ENCODE results near the gene EDAR.

The EDAR gene

GRCh38 chr2:108968619-108969018, 20.4 kb downstream of the EDAR start:
- no CpG with 5 or more reads among the region's 4 CpGs for WGBS (ENCODE audit: insufficient coverage, insufficient read length)
- H3K4me3 ChIP-seq (ENCODE audit: low read length) = no peak overlapping the region
- H3K27ac ChIP-seq (ENCODE audit: low read length) = no peak overlapping the region
- H3K9me3 ChIP-seq (ENCODE audit: control insufficient read depth, insufficient read depth, low read length) = no peaks in the 10 kb centered on the region
- no peak for DNase-seq (ENCODE audit: low read depth, low spot score)
- no peaks in the 10 kb centered on the region for H3K36me3 ChIP-seq (ENCODE audit: control insufficient read depth, insufficient read depth, low read length)
- no peaks in the 10 kb centered on the region; the same call in 1 of the 2 replicates for H3K4me1 ChIP-seq (ENCODE audit: control insufficient read depth, insufficient read depth, low read length)
- no peaks in the 10 kb centered on the region for H3K27me3 ChIP-seq (ENCODE audit: control insufficient read depth, insufficient read depth, low read length)

GRCh38 chr2:108967757-108968156, 21.3 kb downstream of the EDAR start:
- no peaks in the 10 kb centered on the region; the same call in 1 of the 2 replicates for H3K4me1 ChIP-seq (ENCODE audit: control insufficient read depth, insufficient read depth, low read length)
- no peaks in the 10 kb centered on the region for H3K36me3 ChIP-seq (ENCODE audit: control insufficient read depth, insufficient read depth, low read length)
- DNase-seq (ENCODE audit: low read depth, low spot score) = no peak
- WGBS (ENCODE audit: insufficient coverage, insufficient read length) = no CpG with 5 or more reads among the region's 7 CpGs
- H3K27me3 ChIP-seq (ENCODE audit: control insufficient read depth, insufficient read depth, low read length) = no peaks in the 10 kb centered on the region
- H3K9me3 ChIP-seq (ENCODE audit: control insufficient read depth, insufficient read depth, low read length) = no peaks in the 10 kb centered on the region
- no peak overlapping the region for H3K4me3 ChIP-seq (ENCODE audit: low read length)
- H3K27ac ChIP-seq (ENCODE audit: low read length) = no peak overlapping the region

GRCh38 chr2:108965540-108966289, 23.3 kb downstream of the EDAR start:
- H3K4me3 ChIP-seq (ENCODE audit: low read length) = no peak overlapping the region
- no CpG with 5 or more reads among the region's 3 CpGs for WGBS (ENCODE audit: insufficient coverage, insufficient read length)
- H3K27ac ChIP-seq (ENCODE audit: low read length) = no peak overlapping the region
- H3K4me1 ChIP-seq (ENCODE audit: control insufficient read depth, insufficient read depth, low read length) = peaks cover 4% of the 10 kb centered on the region; the same call in 1 of the 2 replicates
- no peaks in the 10 kb centered on the region for H3K27me3 ChIP-seq (ENCODE audit: control insufficient read depth, insufficient read depth, low read length)
- DNase-seq (ENCODE audit: low read depth, low spot score) = no peak
- no peaks in the 10 kb centered on the region for H3K36me3 ChIP-seq (ENCODE audit: control insufficient read depth, insufficient read depth, low read length)
- no peaks in the 10 kb centered on the region for H3K9me3 ChIP-seq (ENCODE audit: control insufficient read depth, insufficient read depth, low read length)

DNA sequence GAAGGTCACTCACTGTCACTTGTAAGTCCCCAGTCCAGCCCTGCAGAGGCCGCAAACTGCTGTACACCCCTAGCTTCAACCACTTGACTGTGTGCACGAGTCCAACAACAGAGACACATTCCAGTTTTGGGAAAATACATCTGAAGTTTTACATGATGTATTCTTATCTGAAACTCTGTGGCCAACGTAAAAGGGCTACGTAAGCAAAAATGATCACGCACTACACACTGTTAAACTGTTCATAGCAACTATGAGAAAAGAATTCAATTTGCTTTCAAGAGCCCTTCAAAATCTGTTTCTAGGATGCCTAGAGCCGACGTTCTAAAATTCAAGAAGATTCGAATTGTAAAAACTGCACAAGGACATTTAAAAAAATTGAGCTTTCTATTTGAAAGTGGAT, 26.0 kb downstream of the EDAR start:
- WGBS (ENCODE audit: insufficient coverage, insufficient read length) = no CpG with 5 or more reads among the region's 8 CpGs
- Histone ChIP-seq H3K27me3 (ENCODE audit: control insufficient read depth, insufficient read depth, low read length) (no peaks in the 10 kb centered on the region), H3K27ac (ENCODE audit: low read length) (no peak overlapping the region), H3K36me3 (ENCODE audit: control insufficient read depth, insufficient read depth, low read length) (no peaks in the 10 kb centered on the region), H3K9me3 (ENCODE audit: control insufficient read depth, insufficient read depth, low read length) (no peaks in the 10 kb centered on the region), H3K4me1 (ENCODE audit: control insufficient read depth, insufficient read depth, low read length) (peaks cover 4% of the 10 kb centered on the region; the same call in 1 of the 2 replicates), H3K4me3 (ENCODE audit: low read length) (no peak overlapping the region)
- DNase-seq (ENCODE audit: low read depth, low spot score) = no peak

GRCh38 chr2:108961796-108962195, 27.2 kb downstream of the EDAR start:
- no peak for DNase-seq (ENCODE audit: low read depth, low spot score)
- H3K27me3 ChIP-seq (ENCODE audit: control insufficient read depth, insufficient read depth, low read length) = no peaks in the 10 kb centered on the region
- peaks cover 7% of the 10 kb centered on the region; the same call in 1 of the 2 replicates for H3K4me1 ChIP-seq (ENCODE audit: control insufficient read depth, insufficient read depth, low read length)
- no peaks in the 10 kb centered on the region for H3K36me3 ChIP-seq (ENCODE audit: control insufficient read depth, insufficient read depth, low read length)
- WGBS (ENCODE audit: insufficient coverage, insufficient read length) = no CpG with 5 or more reads among the region's 4 CpGs
- no peak overlapping the region for H3K4me3 ChIP-seq (ENCODE audit: low read length)
- no peak overlapping the region for H3K27ac ChIP-seq (ENCODE audit: low read length)
- H3K9me3 ChIP-seq (ENCODE audit: control insufficient read depth, insufficient read depth, low read length) = no peaks in the 10 kb centered on the region

- no peaks in the 10 kb centered on the region for H3K27me3 ChIP-seq (ENCODE audit: control insufficient read depth, insufficient read depth, low read length)
- H3K4me1 ChIP-seq (ENCODE audit: control insufficient read depth, insufficient read depth, low read length) = peaks cover 7% of the 10 kb centered on the region; the same call in 1 of the 2 replicates
- DNase-seq (ENCODE audit: low read depth, low spot score) = no peak
- no peaks in the 10 kb centered on the region for H3K36me3 ChIP-seq (ENCODE audit: control insufficient read depth, insufficient read depth, low read length)
- H3K4me3 ChIP-seq (ENCODE audit: low read length) = no peak overlapping the region
- H3K27ac ChIP-seq (ENCODE audit: low read length) = no peak overlapping the region
- WGBS (ENCODE audit: insufficient coverage, insufficient read length) = no CpG with 5 or more reads among the region's 5 CpGs
- no peaks in the 10 kb centered on the region for H3K9me3 ChIP-seq (ENCODE audit: control insufficient read depth, insufficient read depth, low read length)
Observed at GRCh38 chr2:108960006-108960405, 29.0 kb downstream of the EDAR start.

DNA sequence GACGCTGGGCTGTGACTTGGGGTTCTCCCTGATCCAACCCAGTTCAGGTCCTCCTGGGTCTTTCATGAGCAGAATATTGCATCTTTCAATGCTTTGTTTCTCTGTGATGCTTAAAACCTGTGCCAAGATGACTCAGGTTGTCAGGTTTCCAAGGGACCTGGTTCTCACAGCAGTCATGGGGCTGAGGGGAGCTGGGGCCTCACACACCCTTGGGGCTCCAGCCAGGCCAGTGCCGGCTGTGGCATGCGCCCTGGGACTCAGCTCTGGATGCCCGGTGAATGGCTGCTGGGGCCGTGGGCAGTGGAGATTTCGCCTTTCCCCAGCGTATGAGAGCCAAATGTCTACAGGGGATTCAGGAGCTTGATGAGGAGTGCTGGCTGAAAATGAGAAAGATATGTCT, 29.6 kb downstream of the EDAR start:
- Histone ChIP-seq H3K9me3 (ENCODE audit: control insufficient read depth, insufficient read depth, low read length) (no peaks in the 10 kb centered on the region), H3K4me3 (ENCODE audit: low read length) (no peak overlapping the region), H3K36me3 (ENCODE audit: control insufficient read depth, insufficient read depth, low read length) (no peaks in the 10 kb centered on the region), H3K4me1 (ENCODE audit: control insufficient read depth, insufficient read depth, low read length) (peaks cover 7% of the 10 kb centered on the region; the same call in 1 of the 2 replicates), H3K27ac (ENCODE audit: low read length) (no peak overlapping the region), H3K27me3 (ENCODE audit: control insufficient read depth, insufficient read depth, low read length) (no peaks in the 10 kb centered on the region)
- no CpG with 5 or more reads among the region's 7 CpGs for WGBS (ENCODE audit: insufficient coverage, insufficient read length)
- DNase-seq (ENCODE audit: low read depth, low spot score) = no peak

DNA sequence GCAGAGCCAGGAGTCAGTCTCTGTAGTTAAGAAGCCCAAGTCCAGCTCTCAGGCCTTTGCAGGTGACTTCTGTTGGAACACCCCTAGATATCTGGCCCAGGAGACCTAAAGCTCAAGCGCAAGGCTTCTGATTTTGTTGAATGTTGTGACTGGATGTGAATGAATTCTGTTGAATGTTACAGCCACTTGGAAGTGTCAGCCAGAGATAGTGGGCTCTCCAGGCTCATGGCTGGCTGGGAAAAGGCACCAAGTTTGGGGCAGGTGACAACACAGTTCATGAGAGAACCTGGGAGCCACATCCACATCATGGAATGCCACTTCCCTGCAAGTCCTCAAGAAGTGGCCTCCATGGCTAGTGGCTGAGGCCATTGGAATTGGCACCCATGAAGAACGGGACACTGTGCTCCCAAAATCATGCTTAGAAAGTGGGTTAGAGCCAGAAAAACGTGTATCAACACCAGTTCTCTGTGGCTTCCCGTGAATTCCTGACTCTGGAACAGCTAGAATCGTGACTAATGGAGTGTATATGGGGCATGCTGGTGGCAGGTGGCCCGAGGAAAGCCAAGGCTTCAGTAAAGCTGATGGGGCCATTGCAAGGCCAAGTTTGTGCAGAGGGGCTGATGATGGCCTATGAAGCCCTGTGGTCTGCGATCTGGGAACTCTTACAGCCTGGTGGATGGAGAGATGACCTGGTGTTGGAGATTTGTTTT, 30.2 kb downstream of the EDAR start:
- no CpG with 5 or more reads among the region's 7 CpGs for WGBS (ENCODE audit: insufficient coverage, insufficient read length)
- no peaks in the 10 kb centered on the region for H3K9me3 ChIP-seq (ENCODE audit: control insufficient read depth, insufficient read depth, low read length)
- H3K27ac ChIP-seq (ENCODE audit: low read length) = no peak overlapping the region
- no peaks in the 10 kb centered on the region for H3K36me3 ChIP-seq (ENCODE audit: control insufficient read depth, insufficient read depth, low read length)
- no peak overlapping the region for H3K4me3 ChIP-seq (ENCODE audit: low read length)
- H3K4me1 ChIP-seq (ENCODE audit: control insufficient read depth, insufficient read depth, low read length) = peaks cover 7% of the 10 kb centered on the region; the same call in 1 of the 2 replicates
- DNase-seq (ENCODE audit: low read depth, low spot score) = no peak
- H3K27me3 ChIP-seq (ENCODE audit: control insufficient read depth, insufficient read depth, low read length) = no peaks in the 10 kb centered on the region

DNA sequence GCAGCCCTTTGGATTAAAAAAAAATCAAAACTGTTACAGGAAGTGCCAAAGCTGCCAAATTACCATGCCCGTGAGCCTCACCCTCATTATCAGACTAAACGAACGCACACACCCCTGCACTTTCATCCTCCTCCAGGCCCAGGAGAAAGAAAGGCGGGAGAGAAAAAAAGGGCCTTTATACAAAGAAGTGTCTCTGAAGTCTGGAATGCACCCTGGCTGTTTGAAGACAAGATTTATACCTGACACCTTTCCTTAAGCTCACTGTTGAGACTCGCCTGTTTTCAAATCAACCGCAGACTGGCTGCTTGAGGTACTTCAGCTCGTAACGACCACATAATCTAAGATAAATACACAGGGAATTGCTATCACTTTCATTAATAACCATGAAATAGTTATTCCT, 31.0 kb downstream of the EDAR start:
- no peak for DNase-seq (ENCODE audit: low read depth, low spot score)
- WGBS (ENCODE audit: insufficient coverage, insufficient read length) = no CpG with 5 or more reads among the region's 8 CpGs

DNA sequence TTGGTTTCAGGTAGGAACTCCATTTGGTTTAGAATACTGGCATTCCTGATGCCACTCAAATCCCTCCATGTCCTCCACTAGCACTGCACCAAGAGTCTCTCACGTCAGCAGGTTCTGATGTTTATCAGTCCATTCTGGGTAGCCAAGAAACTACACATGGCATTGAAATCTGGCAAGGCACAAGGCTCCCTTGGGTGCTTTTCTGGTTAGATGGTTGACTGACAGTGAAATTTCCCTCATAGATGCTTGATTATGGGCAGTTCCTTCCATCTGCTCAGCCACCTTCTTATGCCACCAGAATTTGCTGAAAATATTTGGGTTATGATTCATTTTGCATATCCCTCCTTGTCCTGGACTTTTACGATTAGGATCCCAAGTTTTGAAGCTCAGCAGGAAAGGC, 32.6 kb downstream of the EDAR start:
- WGBS (ENCODE audit: insufficient coverage, insufficient read length) = no CpG with 5 or more reads among the region's 2 CpGs
- no peak for DNase-seq (ENCODE audit: low read depth, low spot score)
- Histone ChIP-seq H3K4me1 (ENCODE audit: control insufficient read depth, insufficient read depth, low read length) (peaks cover 4% of the 10 kb centered on the region; the same call in 1 of the 2 replicates), H3K36me3 (ENCODE audit: control insufficient read depth, insufficient read depth, low read length) (no peaks in the 10 kb centered on the region), H3K27ac (ENCODE audit: low read length) (no peak overlapping the region), H3K27me3 (ENCODE audit: control insufficient read depth, insufficient read depth, low read length) (no peaks in the 10 kb centered on the region), H3K9me3 (ENCODE audit: control insufficient read depth, insufficient read depth, low read length) (no peaks in the 10 kb centered on the region), H3K4me3 (ENCODE audit: low read length) (no peak overlapping the region)

More for the DNA sequence above, 31.0 kb downstream of the EDAR start:
- Histone ChIP-seq H3K27me3 (ENCODE audit: control insufficient read depth, insufficient read depth, low read length) (no peaks in the 10 kb centered on the region), H3K9me3 (ENCODE audit: control insufficient read depth, insufficient read depth, low read length) (no peaks in the 10 kb centered on the region), H3K4me3 (ENCODE audit: low read length) (no peak overlapping the region), H3K4me1 (ENCODE audit: control insufficient read depth, insufficient read depth, low read length) (peaks cover 7% of the 10 kb centered on the region; the same call in 1 of the 2 replicates), H3K36me3 (ENCODE audit: control insufficient read depth, insufficient read depth, low read length) (no peaks in the 10 kb centered on the region), H3K27ac (ENCODE audit: low read length) (no peak overlapping the region)
